ENCODE results near the gene C19orf12. TPM values are rescaled to one million over a fixed set of nuclear protein-coding genes. Genes with fewer than 3 reads are reported as not detected.

Gene C19orf12
- total and polyA plus RNA-seq, 2 of the 13 experiments (the other 11 are each of a cell fraction or from before 2014, with no cell fraction given): 17.7 to 34.4 TPM

DNA sequence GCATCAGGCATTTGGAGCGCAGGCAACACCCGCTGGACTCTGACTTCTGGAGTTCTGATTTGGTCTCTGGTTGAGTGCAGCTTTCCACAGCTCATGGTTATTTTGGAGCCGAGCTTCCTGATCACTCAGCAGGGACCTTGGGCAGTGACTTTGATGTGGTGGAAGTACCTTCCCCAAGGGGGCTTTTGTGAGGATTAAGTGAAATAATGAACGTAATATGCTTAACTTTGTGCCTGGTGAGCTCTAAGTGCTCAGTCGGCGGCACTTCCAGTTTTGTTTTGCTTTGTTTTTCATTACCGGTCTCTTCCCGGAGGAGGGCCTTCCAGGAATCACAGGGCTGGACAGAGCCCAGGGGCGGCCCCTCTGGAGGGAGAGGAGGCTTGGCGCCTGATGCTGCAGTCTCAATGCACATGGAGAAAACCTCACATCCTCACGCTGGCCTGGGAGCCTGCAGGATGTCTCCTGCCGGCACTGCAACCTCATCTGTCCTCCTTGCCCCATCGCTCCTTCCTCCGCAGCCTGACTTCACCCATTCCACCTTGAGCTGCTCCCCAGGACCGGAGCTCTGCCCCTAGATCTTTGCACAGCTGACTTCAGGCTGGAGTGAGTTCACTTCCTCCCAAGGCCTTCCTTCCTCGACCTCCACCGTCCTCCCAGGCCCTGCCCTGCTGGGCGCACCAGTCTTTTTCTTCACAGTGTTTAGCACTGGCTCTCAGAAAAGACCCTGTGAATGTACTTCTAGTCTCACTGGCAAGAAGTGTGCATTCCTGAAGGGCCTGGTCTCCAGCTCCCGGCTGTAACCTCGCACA is 48.3 kb downstream of the C19orf12 start:
- peak overlapping the region; percentile 62 for H2AFZ ChIP-seq (ENCODE audit: low read length)
- BruUV-seq (replicated peaks): no TSS peak
- DNase-seq (ENCODE audit: low spot score) (peak; percentile 55), ATAC-seq (peak; percentile 59), FAIRE-seq (peak; percentile 32)
- 0 out of 5 replicates have a peak, but pooled peaks cover 0 to 3% of the 10 kb centered on the region in 2 experiments for H3K36me3 ChIP-seq (replicated peaks in 1 of 2; ENCODE audit: control insufficient read depth in 1 of 2, insufficient read depth in 2 of 2, low read length in 2 of 2)
- H3K4me2 ChIP-seq (ENCODE audit: low read depth, low read length): peak overlapping the region; percentile 91
- no peaks in the 10 kb centered on the region for H3K9me3 ChIP-seq (ENCODE audit: low read length)
- no peaks in the 10 kb centered on the region for H3K79me2 ChIP-seq (ENCODE audit: insufficient read depth, low read length)
- intact Hi-C loops (cut with micrococcal nuclease; ENCODE audit: unreplicated experiment): no loop called here
- ChIA-PET POLR2A (interaction anchor here (1.0 to 4.1 kb wide), 5 partner anchors 45 to 275 kb away, joined by 3 to 32 read pairs (median 5); partner anchors contain the start of genes C19orf12, POP4 and URI1), CTCF (ENCODE audit: low intra/inter-chr PET ratio, low total read pairs) (no interaction called here)
- H4K20me1 ChIP-seq (ENCODE audit: insufficient read depth, low read length): peaks cover 7% of the 10 kb centered on the region; the same call in 1 of the 2 replicates
- 21% methylated on average over 18 of the region's 20 CpGs for WGBS (ENCODE audit: low lambda C conversion rate)
- in situ Hi-C loops (cut with HindIII; ENCODE audit: extremely low pct_ligation_motif_present, low pct_unique_long_range_greater_than_20kb): no loop called here
- peak overlapping the region; percentile 44 for H3K27ac ChIP-seq (ENCODE audit: extremely low read length, insufficient read depth, low read length)
- peaks cover 63% of the 10 kb centered on the region for H3K4me1 ChIP-seq (ENCODE audit: insufficient read depth, low read length)
- peaks cover 10 to 20% of the 10 kb centered on the region in 2 experiments; a peak in 4 of 5 replicates for H3K27me3 ChIP-seq (ENCODE audit: control insufficient read depth in 1 of 2, insufficient read depth in 2 of 2, low read length in 2 of 2)
- peak overlapping the region; percentile 66 for H3K9ac ChIP-seq (ENCODE audit: insufficient read depth, low read depth, low read length)
- peak overlapping the region; percentile 68 to 90 (median 73) for H3K4me3 ChIP-seq (replicated peaks in 1 of 3; ENCODE audit: insufficient read depth in 1 of 3, low read depth in 2 of 3, low read length in 3 of 3)
- TF ChIP-seq MYC (CRISPR knock-in tag; IDR thresholded peaks at IDR 0.05; ENCODE audit: borderline replicate concordance) (peak; percentile 12; the same call in 1 of the 2 replicates), ZNF446 (CRISPR knock-in tag; IDR thresholded peaks at IDR 0.05) (0 out of 2 replicates have a peak, but pooled peaks have one; percentile 21), SUZ12 (IDR thresholded peaks at IDR 0.05; ENCODE audit: low read depth, low read length) (no peak), ZNF142 (CRISPR knock-in tag; IDR thresholded peaks at IDR 0.05) (0 out of 2 replicates have a peak, but pooled peaks have one; percentile 26), ARNT2 (CRISPR knock-in tag; IDR thresholded peaks at IDR 0.05; ENCODE audit: low read depth) (0 out of 2 replicates have a peak, but pooled peaks have one; percentile 35), ZSCAN21 (CRISPR knock-in tag; IDR thresholded peaks at IDR 0.05; ENCODE audit: borderline replicate concordance) (0 out of 2 replicates have a peak, but pooled peaks have one; percentile 5), BCL6 (CRISPR knock-in tag; IDR thresholded peaks at IDR 0.05) (peak; percentile 68), GFI1 (CRISPR knock-in tag; IDR thresholded peaks at IDR 0.05; ENCODE audit: borderline replicate concordance) (peak; percentile 38; the same call in 1 of the 2 replicates), ERF (CRISPR knock-in tag; IDR thresholded peaks at IDR 0.05) (0 out of 2 replicates have a peak, but pooled peaks have one; percentile 7), FLYWCH1 (CRISPR knock-in tag; IDR thresholded peaks at IDR 0.05) (no peak), HBP1 (CRISPR knock-in tag; IDR thresholded peaks at IDR 0.05; ENCODE audit: low read depth) (no peak)
